GM23248 (cell line): ENCODE measurements around the gene LMO7.

Experiments used
- EZH2 ChIP-seq: fragments of 200-600 bp; sonication (generic); IDR thresholded peaks from 2 replicates; pipeline ENCODE4 v1.6.1; 2018; ENCODE audit warnings: antibody characterized with exemption, mild to moderate bottlenecking; ENCODE audit not compliant: insufficient read depth, poor library complexity, severe bottlenecking
- EZH2phosphoT487 ChIP-seq: fragments of 200-600 bp; sonication (generic); IDR thresholded peaks from 2 replicates; pipeline ENCODE4 v1.6.1; 2018; ENCODE audit warnings: antibody characterized with exemption, moderate library complexity, mild to moderate bottlenecking, low read depth; ENCODE audit not compliant: insufficient read depth

DNA sequence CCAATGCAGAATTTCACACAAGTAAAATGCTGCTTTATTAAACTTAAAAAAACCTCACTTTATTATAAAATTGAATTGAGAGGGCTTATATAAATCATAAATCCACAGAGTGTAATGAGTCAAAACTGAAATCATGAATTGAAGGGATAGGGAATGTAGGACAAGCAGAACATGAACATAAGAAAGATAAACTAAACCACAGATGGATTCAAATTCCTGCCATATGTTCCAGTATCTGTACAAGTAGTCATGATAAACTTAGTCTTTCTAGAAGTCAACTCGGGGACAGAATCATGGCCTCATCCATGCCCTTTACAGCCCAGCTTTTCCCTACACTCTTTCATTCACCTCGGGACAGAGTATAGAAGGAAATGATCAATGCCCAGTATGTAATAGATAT is 16.6 kb downstream of the LMO7 start:
- TF ChIP-seq EZH2 (no peak), EZH2phosphoT487 (no peak)
